ENCODE data around the gene RAPGEF1.

RAPGEF1 gene

DNA sequence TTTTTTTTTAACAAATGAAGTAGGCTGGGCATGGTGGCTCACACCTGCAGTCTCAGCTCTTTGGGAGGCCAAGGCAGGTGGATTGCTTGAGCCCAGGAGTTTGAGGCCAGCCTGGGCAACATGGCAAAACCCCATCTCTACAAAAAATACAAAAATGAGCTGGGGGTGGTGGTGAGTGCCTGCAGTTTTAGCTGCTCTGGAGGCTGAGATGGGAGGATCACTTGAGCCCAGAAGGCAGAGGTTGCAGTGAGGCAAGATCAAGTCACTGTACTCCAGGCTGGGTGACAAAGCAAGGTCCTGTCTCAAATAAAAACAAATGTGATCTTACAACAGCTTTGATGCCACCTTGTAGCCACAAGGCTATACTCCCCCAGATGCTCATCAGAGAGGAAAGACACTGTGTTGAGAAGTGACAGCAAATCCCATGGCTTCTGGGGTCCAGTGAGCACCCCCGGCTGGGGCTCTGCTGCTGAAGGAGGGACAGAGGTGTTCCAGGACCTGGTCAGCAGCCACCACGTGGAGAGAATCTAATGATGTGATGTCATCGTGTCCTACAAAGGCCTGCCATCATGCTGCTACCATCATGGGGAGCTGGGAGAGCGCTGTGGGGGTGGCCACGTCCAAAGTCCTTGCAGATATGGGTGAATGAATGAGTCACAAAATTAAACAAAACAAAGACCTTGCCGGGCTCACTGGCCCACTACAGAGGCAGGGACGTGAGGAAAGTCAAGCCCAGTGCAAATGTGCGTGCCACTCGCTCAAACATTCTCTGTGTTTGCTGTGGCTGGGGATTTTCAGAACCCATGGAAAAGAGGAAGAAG, 133.9 kb downstream of the RAPGEF1 start:
- TF ChIP-seq, protein P1, sequence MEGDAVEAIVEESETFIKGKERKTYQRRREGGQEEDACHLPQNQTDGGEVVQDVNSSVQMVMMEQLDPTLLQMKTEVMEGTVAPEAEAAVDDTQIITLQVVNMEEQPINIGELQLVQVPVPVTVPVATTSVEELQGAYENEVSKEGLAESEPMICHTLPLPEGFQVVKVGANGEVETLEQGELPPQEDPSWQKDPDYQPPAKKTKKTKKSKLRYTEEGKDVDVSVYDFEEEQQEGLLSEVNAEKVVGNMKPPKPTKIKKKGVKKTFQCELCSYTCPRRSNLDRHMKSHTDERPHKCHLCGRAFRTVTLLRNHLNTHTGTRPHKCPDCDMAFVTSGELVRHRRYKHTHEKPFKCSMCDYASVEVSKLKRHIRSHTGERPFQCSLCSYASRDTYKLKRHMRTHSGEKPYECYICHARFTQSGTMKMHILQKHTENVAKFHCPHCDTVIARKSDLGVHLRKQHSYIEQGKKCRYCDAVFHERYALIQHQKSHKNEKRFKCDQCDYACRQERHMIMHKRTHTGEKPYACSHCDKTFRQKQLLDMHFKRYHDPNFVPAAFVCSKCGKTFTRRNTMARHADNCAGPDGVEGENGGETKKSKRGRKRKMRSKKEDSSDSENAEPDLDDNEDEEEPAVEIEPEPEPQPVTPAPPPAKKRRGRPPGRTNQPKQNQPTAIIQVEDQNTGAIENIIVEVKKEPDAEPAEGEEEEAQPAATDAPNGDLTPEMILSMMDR (IDR thresholded peaks at IDR 0.05; ENCODE audit: low read depth, low read length) = no peak
- no peak overlapping the region for H3K4me3 ChIP-seq (ENCODE audit: low read depth, low read length)

DNA sequence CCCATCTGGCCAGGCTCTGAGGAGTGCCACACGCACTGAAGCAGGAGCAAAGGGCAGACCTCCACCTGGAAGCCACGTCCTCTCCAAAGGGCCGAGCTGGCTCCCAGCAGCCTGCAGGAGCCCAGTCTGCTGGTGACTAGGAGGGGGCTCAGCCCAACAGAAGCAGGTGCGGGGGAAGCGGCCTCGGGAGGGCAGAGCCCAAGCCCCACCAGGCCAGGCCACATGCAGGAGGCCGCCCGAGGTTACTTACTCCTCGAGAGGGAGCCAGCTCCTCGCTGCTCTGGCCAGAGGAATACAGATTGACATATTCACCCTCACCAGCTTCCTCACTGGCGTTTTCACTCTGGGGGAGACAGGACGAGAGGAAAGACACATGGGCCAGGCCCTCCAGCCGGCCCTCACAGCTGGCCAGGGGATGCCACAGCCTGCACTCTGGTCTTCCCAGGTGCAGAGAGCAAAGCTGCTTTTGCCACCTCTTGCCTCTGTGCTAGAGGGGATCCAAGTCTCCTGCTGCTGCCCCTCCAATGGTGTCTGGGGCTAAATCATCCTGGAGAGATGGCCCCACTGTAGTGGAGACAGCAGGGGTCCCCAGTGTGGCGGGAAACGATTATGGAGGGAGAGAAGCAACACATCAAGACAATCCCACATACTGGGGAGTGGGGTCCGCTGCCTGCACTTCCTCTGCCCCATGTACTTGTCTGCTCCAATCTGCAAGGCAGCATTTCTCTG, 136.0 kb downstream of the RAPGEF1 start:
- no peak overlapping the region for H3K4me3 ChIP-seq (ENCODE audit: low read depth, low read length)

DNA sequence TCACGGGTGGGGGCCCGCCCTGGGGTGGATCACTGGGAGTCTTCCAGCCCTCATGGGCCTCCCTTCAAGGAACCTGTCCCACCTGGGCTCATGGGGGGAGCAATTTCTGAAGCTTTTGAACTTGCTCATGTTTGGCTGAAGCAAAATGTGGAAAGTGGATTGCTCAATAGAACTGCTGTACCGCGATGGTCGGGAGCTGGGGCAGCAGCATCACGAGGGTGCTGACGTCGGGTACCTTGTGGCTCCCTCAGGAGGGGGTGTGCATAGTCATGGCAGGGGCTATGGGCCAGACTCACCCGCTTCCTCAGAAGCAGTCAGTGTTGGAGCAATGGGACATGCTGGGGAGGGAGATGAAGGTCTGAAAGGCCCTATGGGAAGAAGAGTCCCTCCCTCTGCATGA, 136.7 kb downstream of the RAPGEF1 start:
- no peak overlapping the region for H3K4me3 ChIP-seq (ENCODE audit: low read depth, low read length)
- TF ChIP-seq, protein P1 (IDR thresholded peaks at IDR 0.05; ENCODE audit: low read depth, low read length) = no peak

More for the DNA sequence above, 136.0 kb downstream of the RAPGEF1 start:
- TF ChIP-seq, protein P1 (IDR thresholded peaks at IDR 0.05; ENCODE audit: low read depth, low read length) = no peak

DNA sequence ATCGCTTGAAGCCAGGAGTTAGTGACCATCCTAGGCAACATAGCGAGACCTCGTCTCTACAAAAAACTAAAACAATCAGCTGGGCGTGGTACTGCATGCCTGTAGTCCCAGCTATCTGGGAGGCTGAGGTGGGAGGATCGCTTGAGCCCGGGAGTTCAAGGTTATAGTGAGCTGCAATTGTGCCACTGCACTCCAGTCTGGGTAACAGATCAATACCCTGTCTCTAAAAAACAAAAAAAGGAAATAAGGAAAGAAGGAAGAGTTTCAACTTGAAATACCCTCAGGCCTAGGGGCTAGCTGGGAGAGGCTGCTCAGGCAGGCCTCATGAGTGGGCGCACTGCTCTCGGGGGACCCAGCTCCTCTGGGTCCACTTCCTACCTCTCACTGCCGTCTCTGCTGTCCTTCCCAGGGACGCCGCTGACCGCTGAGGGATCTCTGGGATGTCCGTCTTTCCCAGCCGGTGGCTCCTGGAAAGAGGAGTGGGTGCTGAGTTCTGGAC, 138.1 kb downstream of the RAPGEF1 start:
- TF ChIP-seq, protein P1 (IDR thresholded peaks at IDR 0.05; ENCODE audit: low read depth, low read length) = no peak
- H3K4me3 ChIP-seq (ENCODE audit: low read depth, low read length) = no peak overlapping the region

DNA sequence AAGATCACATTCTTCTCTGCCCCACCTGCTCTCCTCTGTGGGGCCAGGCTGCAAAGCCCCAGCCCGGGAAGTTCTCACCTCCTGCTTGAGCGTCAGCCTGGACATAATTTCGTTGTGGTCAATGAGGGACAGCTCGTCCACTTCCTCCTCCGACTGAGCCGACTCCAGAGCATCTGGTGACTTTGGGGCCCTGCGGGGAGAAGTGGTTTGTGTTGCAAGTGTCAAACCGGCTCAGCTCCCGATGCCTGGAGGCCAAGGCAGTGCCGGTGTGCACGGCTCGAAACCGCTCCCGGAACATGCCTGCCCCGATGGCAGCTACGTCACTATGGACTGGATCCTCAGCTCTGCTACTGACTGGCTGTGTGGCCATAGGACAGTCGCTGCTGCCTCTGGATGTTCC, 141.8 kb downstream of the RAPGEF1 start:
- no peak overlapping the region for H3K4me3 ChIP-seq (ENCODE audit: low read depth, low read length)
- TF ChIP-seq, protein P1 (IDR thresholded peaks at IDR 0.05; ENCODE audit: low read depth, low read length) = no peak

DNA sequence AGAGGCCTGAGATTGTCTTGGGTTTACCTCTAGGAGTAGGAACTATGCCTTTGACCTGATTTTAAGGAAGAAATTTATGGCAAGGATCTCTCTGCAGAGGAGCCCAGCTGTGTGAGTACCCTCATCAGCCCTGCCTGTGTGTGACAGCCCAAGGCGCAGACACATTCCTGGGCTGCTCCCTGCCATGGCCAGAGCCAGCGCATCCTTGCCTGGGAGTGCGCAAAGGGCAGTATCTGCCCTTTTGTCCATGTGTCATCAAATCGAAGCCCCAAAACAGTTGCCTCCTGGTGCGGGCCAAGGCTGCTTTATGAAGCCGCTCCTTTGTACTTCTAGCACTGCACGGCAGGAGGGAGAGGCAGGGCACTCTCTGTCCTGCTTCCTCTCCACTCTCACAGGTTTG, 142.6 kb downstream of the RAPGEF1 start:
- no peak overlapping the region for H3K4me3 ChIP-seq (ENCODE audit: low read depth, low read length)
- TF ChIP-seq, protein P1 (IDR thresholded peaks at IDR 0.05; ENCODE audit: low read depth, low read length) = no peak

DNA sequence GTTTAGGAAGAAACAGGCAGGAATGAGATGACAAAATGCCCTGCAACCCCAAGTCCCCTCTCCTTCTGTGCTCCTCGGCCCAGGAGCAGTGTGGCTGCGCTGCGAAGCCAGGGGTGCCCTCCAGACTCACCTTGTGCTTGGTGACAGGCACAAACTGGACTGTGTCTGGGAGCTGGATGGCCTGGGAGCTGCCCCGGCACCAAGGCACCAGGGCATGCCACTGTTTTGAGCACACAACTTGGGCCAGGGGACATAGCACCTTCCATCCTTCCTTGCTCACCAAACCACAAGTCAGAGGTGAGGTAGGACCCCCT, 143.5 kb downstream of the RAPGEF1 start:
- H3K4me3 ChIP-seq (ENCODE audit: low read depth, low read length) = no peak overlapping the region
- TF ChIP-seq, protein P1 (IDR thresholded peaks at IDR 0.05; ENCODE audit: low read depth, low read length) = no peak
